Measurements from ENCODE around the gene NAALADL2. TPM values are rescaled to one million over a fixed set of nuclear protein-coding genes. Genes with fewer than 3 reads are reported as not detected.

The NAALADL2 gene
- total and polyA plus RNA-seq, 2 donors, result 0.68 to 4.9 TPM

GRCh38 chr3:175193815-175194518 lies 334.8 kb downstream of the NAALADL2 start:
- no peak for DNase-seq (ENCODE audit: low read depth in 6 of 9, low spot score in 9 of 9)
- Histone ChIP-seq H3K27me3 (ENCODE audit: control insufficient read depth in 2 of 2, insufficient read depth in 1 of 2, low read length in 1 of 2) (no peaks in the 10 kb centered on the region), H3K36me3 (ENCODE audit: control insufficient read depth in 2 of 2, insufficient read depth in 2 of 2, low read length in 1 of 2) (no peaks in the 10 kb centered on the region), H3K27ac (ENCODE audit: low read depth in 1 of 2, low read length in 1 of 2) (no peak overlapping the region), H3K4me3 (ENCODE audit: low read length in 2 of 2) (no peak overlapping the region), H3K4me1 (ENCODE audit: control insufficient read depth in 2 of 2, insufficient read depth in 2 of 2, low read length in 2 of 2) (no peaks in the 10 kb centered on the region), H3K9me3 (ENCODE audit: control insufficient read depth in 2 of 2, insufficient read depth in 1 of 2, low read length in 1 of 2) (no peaks in the 10 kb centered on the region)
- WGBS, result 81% methylated on average over 4 of the region's 4 CpGs

GRCh38 chr3:175198991-175199783 lies 340.1 kb downstream of the NAALADL2 start:
- no peaks in the 10 kb centered on the region for H3K27me3 ChIP-seq (ENCODE audit: control insufficient read depth in 2 of 2, insufficient read depth in 1 of 2, low read length in 1 of 2)
- WGBS, result 93% methylated on average over 7 of the region's 7 CpGs

GRCh38 chr3:175199961-175200360 lies 340.8 kb downstream of the NAALADL2 start:
- Histone ChIP-seq H3K27me3 (ENCODE audit: control insufficient read depth in 2 of 2, insufficient read depth in 1 of 2, low read length in 1 of 2) (no peaks in the 10 kb centered on the region), H3K4me1 (ENCODE audit: control insufficient read depth in 2 of 2, insufficient read depth in 2 of 2, low read length in 2 of 2) (peaks cover 0 to 2% of the 10 kb centered on the region in 2 donors), H3K27ac (ENCODE audit: low read depth in 1 of 2, low read length in 1 of 2) (no peak overlapping the region), H3K36me3 (ENCODE audit: control insufficient read depth in 2 of 2, insufficient read depth in 2 of 2, low read length in 1 of 2) (no peaks in the 10 kb centered on the region), H3K9me3 (ENCODE audit: control insufficient read depth in 2 of 2, insufficient read depth in 1 of 2, low read length in 1 of 2) (no peaks in the 10 kb centered on the region), H3K4me3 (ENCODE audit: low read length in 2 of 2) (no peak overlapping the region)
- WGBS, result 94% methylated on average over 1 of the region's 1 CpG
- no peak for DNase-seq (ENCODE audit: low read depth in 6 of 9, low spot score in 9 of 9)

More at GRCh38 chr3:175198991-175199783, 340.1 kb downstream of the NAALADL2 start:
- H3K4me1 ChIP-seq (ENCODE audit: control insufficient read depth in 2 of 2, insufficient read depth in 2 of 2, low read length in 2 of 2), result peaks cover 0 to 2% of the 10 kb centered on the region in 2 donors
- H3K9me3 ChIP-seq (ENCODE audit: control insufficient read depth in 2 of 2, insufficient read depth in 1 of 2, low read length in 1 of 2), result no peaks in the 10 kb centered on the region
- no peak overlapping the region for H3K4me3 ChIP-seq (ENCODE audit: low read length in 2 of 2)
- H3K27ac ChIP-seq (ENCODE audit: low read depth in 1 of 2, low read length in 1 of 2), result no peak overlapping the region
- no peak for DNase-seq (ENCODE audit: low read depth in 6 of 9, low spot score in 9 of 9)
- H3K36me3 ChIP-seq (ENCODE audit: control insufficient read depth in 2 of 2, insufficient read depth in 2 of 2, low read length in 1 of 2), result no peaks in the 10 kb centered on the region

- Histone ChIP-seq H3K9me3 (ENCODE audit: control insufficient read depth in 2 of 2, insufficient read depth in 1 of 2, low read length in 1 of 2) (no peaks in the 10 kb centered on the region), H3K4me1 (ENCODE audit: control insufficient read depth in 2 of 2, insufficient read depth in 2 of 2, low read length in 2 of 2) (peaks cover 0 to 2% of the 10 kb centered on the region in 2 donors), H3K4me3 (ENCODE audit: low read length in 2 of 2) (no peak overlapping the region), H3K36me3 (ENCODE audit: control insufficient read depth in 2 of 2, insufficient read depth in 2 of 2, low read length in 1 of 2) (no peaks in the 10 kb centered on the region), H3K27me3 (ENCODE audit: control insufficient read depth in 2 of 2, insufficient read depth in 1 of 2, low read length in 1 of 2) (no peaks in the 10 kb centered on the region), H3K27ac (ENCODE audit: low read depth in 1 of 2, low read length in 1 of 2) (no peak overlapping the region)
- peak in 1 of 9 donors; percentile 1 for DNase-seq (ENCODE audit: low read depth in 6 of 9, low spot score in 9 of 9)
- 68% methylated on average over 2 of the region's 2 CpGs for WGBS
Measured at GRCh38 chr3:175200391-175201095, 341.4 kb downstream of the NAALADL2 start.

GRCh38 chr3:175207361-175207760 lies 348.2 kb downstream of the NAALADL2 start:
- DNase-seq (ENCODE audit: low read depth in 6 of 9, low spot score in 9 of 9), result no peak
- no peaks in the 10 kb centered on the region for H3K27me3 ChIP-seq (ENCODE audit: control insufficient read depth in 2 of 2, insufficient read depth in 1 of 2, low read length in 1 of 2)
- no peaks in the 10 kb centered on the region for H3K4me1 ChIP-seq (ENCODE audit: control insufficient read depth in 2 of 2, insufficient read depth in 2 of 2, low read length in 2 of 2)
- WGBS, result 94% methylated on average over 3 of the region's 3 CpGs
- no peak overlapping the region for H3K27ac ChIP-seq (ENCODE audit: low read depth in 1 of 2, low read length in 1 of 2)
- no peaks in the 10 kb centered on the region for H3K36me3 ChIP-seq (ENCODE audit: control insufficient read depth in 2 of 2, insufficient read depth in 2 of 2, low read length in 1 of 2)
- H3K9me3 ChIP-seq (ENCODE audit: control insufficient read depth in 2 of 2, insufficient read depth in 1 of 2, low read length in 1 of 2), result no peaks in the 10 kb centered on the region
- H3K4me3 ChIP-seq (ENCODE audit: low read length in 2 of 2), result no peak overlapping the region

- Histone ChIP-seq H3K4me3 (ENCODE audit: low read length in 2 of 2) (no peak overlapping the region), H3K36me3 (ENCODE audit: control insufficient read depth in 2 of 2, insufficient read depth in 2 of 2, low read length in 1 of 2) (no peaks in the 10 kb centered on the region), H3K4me1 (ENCODE audit: control insufficient read depth in 2 of 2, insufficient read depth in 2 of 2, low read length in 2 of 2) (no peaks in the 10 kb centered on the region), H3K9me3 (ENCODE audit: control insufficient read depth in 2 of 2, insufficient read depth in 1 of 2, low read length in 1 of 2) (no peaks in the 10 kb centered on the region), H3K27me3 (ENCODE audit: control insufficient read depth in 2 of 2, insufficient read depth in 1 of 2, low read length in 1 of 2) (no peaks in the 10 kb centered on the region), H3K27ac (ENCODE audit: low read depth in 1 of 2, low read length in 1 of 2) (no peak overlapping the region)
- DNase-seq (ENCODE audit: low read depth in 6 of 9, low spot score in 9 of 9), result no peak
- WGBS, result 93% methylated on average over 5 of the region's 5 CpGs
Measured at GRCh38 chr3:175208326-175208725, 349.2 kb downstream of the NAALADL2 start.

- no peak overlapping the region for H3K27ac ChIP-seq (ENCODE audit: low read depth in 1 of 2, low read length in 1 of 2)
- no peaks in the 10 kb centered on the region for H3K9me3 ChIP-seq (ENCODE audit: control insufficient read depth in 2 of 2, insufficient read depth in 1 of 2, low read length in 1 of 2)
- no peaks in the 10 kb centered on the region for H3K27me3 ChIP-seq (ENCODE audit: control insufficient read depth in 2 of 2, insufficient read depth in 1 of 2, low read length in 1 of 2)
- no peak for DNase-seq (ENCODE audit: low read depth in 6 of 9, low spot score in 9 of 9)
- H3K4me3 ChIP-seq (ENCODE audit: low read length in 2 of 2), result no peak overlapping the region
- H3K4me1 ChIP-seq (ENCODE audit: control insufficient read depth in 2 of 2, insufficient read depth in 2 of 2, low read length in 2 of 2), result no peaks in the 10 kb centered on the region
- 93% methylated on average over 2 of the region's 2 CpGs for WGBS
- no peaks in the 10 kb centered on the region for H3K36me3 ChIP-seq (ENCODE audit: control insufficient read depth in 2 of 2, insufficient read depth in 2 of 2, low read length in 1 of 2)
Measured at GRCh38 chr3:175211466-175211865, 352.3 kb downstream of the NAALADL2 start.

GRCh38 chr3:175212896-175213295 lies 353.8 kb downstream of the NAALADL2 start:
- WGBS, result 95% methylated on average over 3 of the region's 3 CpGs
- H3K4me3 ChIP-seq (ENCODE audit: low read length in 2 of 2), result no peak overlapping the region
- no peaks in the 10 kb centered on the region for H3K36me3 ChIP-seq (ENCODE audit: control insufficient read depth in 2 of 2, insufficient read depth in 2 of 2, low read length in 1 of 2)
- H3K4me1 ChIP-seq (ENCODE audit: control insufficient read depth in 2 of 2, insufficient read depth in 2 of 2, low read length in 2 of 2), result no peaks in the 10 kb centered on the region
- no peak overlapping the region for H3K27ac ChIP-seq (ENCODE audit: low read depth in 1 of 2, low read length in 1 of 2)
- H3K9me3 ChIP-seq (ENCODE audit: control insufficient read depth in 2 of 2, insufficient read depth in 1 of 2, low read length in 1 of 2), result no peaks in the 10 kb centered on the region
- H3K27me3 ChIP-seq (ENCODE audit: control insufficient read depth in 2 of 2, insufficient read depth in 1 of 2, low read length in 1 of 2), result no peaks in the 10 kb centered on the region
- DNase-seq (ENCODE audit: low read depth in 6 of 9, low spot score in 9 of 9), result no peak

- Histone ChIP-seq H3K27me3 (ENCODE audit: control insufficient read depth in 2 of 2, insufficient read depth in 1 of 2, low read length in 1 of 2) (no peaks in the 10 kb centered on the region), H3K9me3 (ENCODE audit: control insufficient read depth in 2 of 2, insufficient read depth in 1 of 2, low read length in 1 of 2) (no peaks in the 10 kb centered on the region), H3K27ac (ENCODE audit: low read depth in 1 of 2, low read length in 1 of 2) (no peak overlapping the region), H3K4me3 (ENCODE audit: low read length in 2 of 2) (no peak overlapping the region), H3K36me3 (ENCODE audit: control insufficient read depth in 2 of 2, insufficient read depth in 2 of 2, low read length in 1 of 2) (no peaks in the 10 kb centered on the region), H3K4me1 (ENCODE audit: control insufficient read depth in 2 of 2, insufficient read depth in 2 of 2, low read length in 2 of 2) (no peaks in the 10 kb centered on the region)
- no peak for DNase-seq (ENCODE audit: low read depth in 6 of 9, low spot score in 9 of 9)
- WGBS, result 97% methylated on average over 1 of the region's 1 CpG
Measured at GRCh38 chr3:175214216-175214615, 355.1 kb downstream of the NAALADL2 start.

Data from thymus (tissue), 11 donors.